GM18508 (cell line): ENCODE measurements around the gene LRRTM4.
A peak's percentile ranks its signal among the peaks of the same experiment; 100 is the strongest.
"Not testable (repeated sequence)": the region's sequence is repeated elsewhere in the genome, so short reads cannot be mapped to it uniquely, and the experiment has no call there.

Source experiments
- ATAC-seq: cut with Tn5 transposase; IDR thresholded peaks from one replicate; pipeline ENCODE4 v1.9.1; 2021; ENCODE audit warnings: moderate number of reproducible peaks; ENCODE audit not compliant: insufficient read depth, unreplicated experiment

Gene LRRTM4

GRCh38 chr2:76808732-76809131 lies 713.4 kb downstream of the LRRTM4 start:
- no peak for ATAC-seq

- no peak for ATAC-seq
Observed at GRCh38 chr2:76793647-76794334, 728.4 kb downstream of the LRRTM4 start.

GRCh38 chr2:76781313-76781712 lies 740.9 kb downstream of the LRRTM4 start:
- not testable (repeated sequence) for ATAC-seq

GRCh38 chr2:76763276-76763675 lies 758.9 kb downstream of the LRRTM4 start:
- ATAC-seq = no peak

GRCh38 chr2:76760367-76760704 lies 761.8 kb downstream of the LRRTM4 start:
- no peak for ATAC-seq

GRCh38 chr2:76759634-76760366 lies 762.4 kb downstream of the LRRTM4 start:
- ATAC-seq = peak; percentile 32

- ATAC-seq = no peak
Observed at GRCh38 chr2:76752506-76752905, 769.7 kb downstream of the LRRTM4 start.

GRCh38 chr2:76749858-76750257 lies 772.3 kb downstream of the LRRTM4 start:
- ATAC-seq = no peak

GRCh38 chr2:76748581-76749296 lies 773.4 kb downstream of the LRRTM4 start:
- no peak for ATAC-seq

- no peak for ATAC-seq
Observed at GRCh38 chr2:76745605-76746004, 776.6 kb downstream of the LRRTM4 start.

GRCh38 chr2:76737607-76738006 lies 784.6 kb downstream of the LRRTM4 start:
- ATAC-seq = no peak

- ATAC-seq = no peak
Observed at GRCh38 chr2:76733736-76734135, 788.4 kb downstream of the LRRTM4 start.

GRCh38 chr2:76731157-76731556 lies 791.0 kb downstream of the LRRTM4 start:
- ATAC-seq = no peak

- ATAC-seq = no peak
Observed at GRCh38 chr2:76730021-76730420, 792.2 kb downstream of the LRRTM4 start.

GRCh38 chr2:76721226-76721625 lies 801.0 kb downstream of the LRRTM4 start:
- ATAC-seq = no peak

GRCh38 chr2:76713312-76713711 lies 808.9 kb downstream of the LRRTM4 start:
- no peak for ATAC-seq

GRCh38 chr2:76711490-76711889 lies 810.7 kb downstream of the LRRTM4 start:
- ATAC-seq = no peak

GRCh38 chr2:76700894-76701293 lies 821.3 kb downstream of the LRRTM4 start:
- no peak for ATAC-seq

GRCh38 chr2:76697998-76698713 lies 824.0 kb downstream of the LRRTM4 start:
- not testable (repeated sequence) for ATAC-seq
